HEK293 (cell line): ENCODE data around the gene PDE4D.

Source experiments
- CTCF ChIA-PET: fragments of 350-600 bp; formaldehyde crosslinking; extraction: SDS; loops from one replicate; lab custom pipeline; 2021; ENCODE audit warnings: antibody characterized with exemption; lab: Yijun Ruan, JAX
- POLR2A ChIA-PET: fragments of 300-600 bp; formaldehyde crosslinking; extraction: SDS; loops from one replicate; lab custom pipeline; 2020; ENCODE audit warnings: antibody characterized with exemption, inconsistent platforms; lab: Yijun Ruan, JAX
- H3K27ac ChIP-seq: fragments of 200-500 bp; sonication (Bioruptor generic); 2 replicates; pipeline ENCODE4 v1.5.1; 2014; ENCODE audit warnings: low read depth, low read length, control low read depth, inconsistent platforms; ENCODE audit errors: extremely low read depth
- H3K36me3 ChIP-seq, 2 experiments: fragments of 200-500 bp in 1 of 2; sonication (Bioruptor generic) in 1 of 2; 1 replicate in 1 of 2; 2 replicates in 1 of 2; pipeline ENCODE4 v1.5.1; 2014 to 2017; ENCODE audit warnings: inconsistent platforms in 2 of 2, low read length in 2 of 2; ENCODE audit not compliant: control insufficient read depth in 2 of 2, insufficient read depth in 1 of 2
- H3K4me1 ChIP-seq: fragments of 200-500 bp; sonication (Bioruptor generic); 2 replicates; pipeline ENCODE4 v1.5.1; 2014; ENCODE audit warnings: mild to moderate bottlenecking, low read length, inconsistent platforms; ENCODE audit not compliant: control insufficient read depth, insufficient read depth
- H3K4me3 ChIP-seq: 2 replicates; pipeline ENCODE4 v1.5.1; 2011; ENCODE audit warnings: low read depth, mild to moderate bottlenecking, control low read depth, low read length, moderate library complexity
- H3K9me3 ChIP-seq: fragments of 200-500 bp; sonication (Bioruptor generic); 2 replicates; pipeline ENCODE4 v1.5.1; 2014; ENCODE audit warnings: low read depth, low read length, inconsistent platforms; ENCODE audit not compliant: control insufficient read depth, insufficient read depth
- PRDM10 ChIP-seq: fragments of 450-650 bp; formaldehyde crosslinking; IDR thresholded peaks from 2 replicates; pipeline ENCODE4 v1.5.1; 2016; ENCODE audit warnings: missing biosample characterization, missing genetic modification characterization
- REST ChIP-seq: fragments of 450-650 bp; formaldehyde crosslinking; IDR thresholded peaks from 2 replicates; pipeline ENCODE4 v1.5.1; 2016; ENCODE audit warnings: missing biosample characterization, missing genetic modification characterization
- WT1 ChIP-seq: fragments of 450-650 bp; formaldehyde crosslinking; IDR thresholded peaks from 2 replicates; pipeline ENCODE4 v1.5.1; 2016; ENCODE audit warnings: missing biosample characterization, missing genetic modification characterization
- ZBTB21 ChIP-seq: fragments of 450-650 bp; formaldehyde crosslinking; IDR thresholded peaks from 2 replicates; pipeline ENCODE4 v1.5.1; 2017; ENCODE audit warnings: missing biosample characterization, missing genetic modification characterization
- ZFP3 ChIP-seq: fragments of 450-650 bp; formaldehyde crosslinking; IDR thresholded peaks from 2 replicates; pipeline ENCODE4 v1.5.1; 2016; ENCODE audit warnings: low read depth, missing biosample characterization, missing genetic modification characterization
- ZIC2 ChIP-seq: fragments of 450-650 bp; formaldehyde crosslinking; IDR thresholded peaks from 2 replicates; pipeline ENCODE4 v1.5.1; 2016; ENCODE audit warnings: missing biosample characterization, missing genetic modification characterization
- ZNF18 ChIP-seq: fragments of 450-650 bp; formaldehyde crosslinking; IDR thresholded peaks from 2 replicates; pipeline ENCODE4 v1.5.1; 2016; ENCODE audit warnings: missing biosample characterization, missing genetic modification characterization
- ZNF223 ChIP-seq: fragments of 450-650 bp; formaldehyde crosslinking; IDR thresholded peaks from 2 replicates; pipeline ENCODE4 v1.5.1; 2016; ENCODE audit warnings: missing biosample characterization, missing genetic modification characterization
- ZNF23 ChIP-seq: fragments of 450-650 bp; formaldehyde crosslinking; IDR thresholded peaks from 2 replicates; pipeline ENCODE4 v1.5.1; 2016; ENCODE audit warnings: missing biosample characterization, missing genetic modification characterization, borderline replicate concordance
- ZNF354C ChIP-seq: fragments of 450-650 bp; formaldehyde crosslinking; IDR thresholded peaks from 2 replicates; pipeline ENCODE4 v1.5.1; 2016; ENCODE audit warnings: missing biosample characterization, missing genetic modification characterization, low read depth, borderline replicate concordance
- ZNF423 ChIP-seq: fragments of 450-650 bp; formaldehyde crosslinking; IDR thresholded peaks from 2 replicates; pipeline ENCODE4 v1.5.1; 2016; ENCODE audit warnings: missing biosample characterization, missing genetic modification characterization
- ZNF645 ChIP-seq: fragments of 450-650 bp; formaldehyde crosslinking; IDR thresholded peaks from 2 replicates; pipeline ENCODE4; 2016; ENCODE audit warnings: missing biosample characterization, missing genetic modification characterization
- ZNF701 ChIP-seq: fragments of 450-650 bp; formaldehyde crosslinking; IDR thresholded peaks from 2 replicates; pipeline ENCODE4 v1.5.1; 2016; ENCODE audit warnings: missing biosample characterization, missing genetic modification characterization
- ZNF791 ChIP-seq: fragments of 450-650 bp; formaldehyde crosslinking; IDR thresholded peaks from 2 replicates; pipeline ENCODE4 v1.5.1; 2016; ENCODE audit warnings: missing biosample characterization, missing genetic modification characterization
- ZNF830 ChIP-seq: fragments of 450-650 bp; IDR thresholded peaks from 2 replicates; pipeline ENCODE4 v1.5.0; 2018; ENCODE audit warnings: missing biosample characterization, missing genetic modification characterization, low read depth, mild to moderate bottlenecking, moderate library complexity
- ZSCAN4 ChIP-seq: fragments of 450-650 bp; formaldehyde crosslinking; IDR thresholded peaks from 2 replicates; pipeline ENCODE4 v1.5.1; 2017; ENCODE audit warnings: missing biosample characterization, missing genetic modification characterization
- ZSCAN5A ChIP-seq: fragments of 450-650 bp; formaldehyde crosslinking; IDR thresholded peaks from 2 replicates; pipeline ENCODE4 v1.5.1; 2016; ENCODE audit warnings: missing biosample characterization, missing genetic modification characterization

The PDE4D gene

GRCh38 chr5:59356813-59357380, 536.6 kb downstream of the PDE4D start (continued):
- peak; percentile 36 for TF ChIP-seq ZSCAN4 (tag by site-specific recombination)
- TF ChIP-seq WT1 (tag by site-specific recombination): peak; percentile 67
- no peak for TF ChIP-seq ZNF423 (tag by site-specific recombination)
- TF ChIP-seq ZNF701: no peak
- TF ChIP-seq ZNF18 (tag by site-specific recombination): peak; percentile 87
- no peak for TF ChIP-seq ZIC2
- TF ChIP-seq PRDM10 (tag by site-specific recombination): peak; percentile 75
- TF ChIP-seq ZNF354C (tag by site-specific recombination): no peak
- no peak for TF ChIP-seq ZNF645 (tag by site-specific recombination)
- no peak for TF ChIP-seq ZSCAN5A (tag by site-specific recombination)
- TF ChIP-seq REST (tag by site-specific recombination): no peak
- TF ChIP-seq ZNF223 (tag by site-specific recombination): no peak

- Histone ChIP-seq H3K36me3 (no peaks in the 10 kb centered on the region), H3K4me1 (peaks cover 34% of the 10 kb centered on the region), H3K4me3 (no peak overlapping the region), H3K27ac (no peak overlapping the region), H3K9me3 (no peaks in the 10 kb centered on the region)
- POLR2A ChIA-PET: no interaction called here
- CTCF ChIA-PET: interaction anchor here (0.5 to 1.8 kb wide), 4 partner anchors 12 to 412 kb away, joined by 3 to 7 read pairs (median 4); no protein-coding TSS in a partner anchor
- TF ChIP-seq ZBTB21 (no peak), ZFP3 (tag by site-specific recombination) (no peak), ZNF23 (no peak), ZNF830 (tag by site-specific recombination) (no peak), ZNF791 (tag by site-specific recombination) (no peak)
Measured at GRCh38 chr5:59354811-59355210, 538.7 kb downstream of the PDE4D start.
